HepG2 (cell line): ENCODE measurements around the gene WTAP. TPM values are rescaled to one million over a fixed set of nuclear protein-coding genes. Genes with fewer than 3 reads are reported as not detected.

Experiments used
- CCAR2 ChIP-seq: fragments of 200-400 bp; formaldehyde crosslinking; optimal IDR thresholded peaks from 2 replicates; pipeline ENCODE3; 2018; ENCODE audit warnings: low read depth, mild to moderate bottlenecking, low read length, moderate library complexity
- FOSL2 ChIP-seq: sonication (generic); formaldehyde crosslinking; IDR thresholded peaks from 2 replicates; pipeline ENCODE4 v1.4.0; 2020; ENCODE audit warnings: missing genetic modification reagents
- FOXA1 ChIP-seq, 2 experiments: fragments of 450-650 bp in 1 of 2; sonication (generic) in 1 of 2; formaldehyde crosslinking in 1 of 2; IDR thresholded peaks; 2 replicates each; pipeline versions ENCODE4 v1.4.0 to v1.6.1; 2016 to 2020; ENCODE audit warnings: missing genetic modification reagents in 1 of 2
- FUBP1 ChIP-seq: sonication (generic); formaldehyde crosslinking; IDR thresholded peaks from 2 replicates; pipeline ENCODE4 v1.5.1; 2020; ENCODE audit warnings: missing genetic modification reagents, mild to moderate bottlenecking, borderline replicate concordance
- HOXD1 ChIP-seq: sonication (generic); formaldehyde crosslinking; IDR thresholded peaks from 2 replicates; pipeline ENCODE4 v1.5.0; 2020; ENCODE audit warnings: missing genetic modification reagents
- KDM2A ChIP-seq: sonication (generic); formaldehyde crosslinking; IDR thresholded peaks from 2 replicates; pipeline ENCODE4 v1.4.0; 2020; ENCODE audit warnings: low read depth, missing genetic modification reagents, borderline replicate concordance
- KDM6A ChIP-seq: IDR thresholded peaks from 2 replicates; pipeline ENCODE4 v1.6.1; 2016; ENCODE audit warnings: low read depth
- KLF16 ChIP-seq, 2 experiments: sonication (generic) in 1 of 2; formaldehyde crosslinking in 1 of 2; IDR thresholded peaks; 2 replicates each; pipeline versions ENCODE4 v1.6.1 to v1.8.0; 2016 to 2023; ENCODE audit warnings: missing genetic modification reagents in 2 of 2, missing compliant biosample characterization in 1 of 2
- MAZ ChIP-seq, 2 experiments: sonication (generic) in 1 of 2; formaldehyde crosslinking in 1 of 2; IDR thresholded peaks; 2 replicates each; pipeline versions ENCODE4 v1.5.0 to v1.6.1; 2012 to 2020; ENCODE audit warnings: low read depth in 2 of 2, mild to moderate bottlenecking in 2 of 2, borderline replicate concordance in 1 of 2, improper control_type of control experiment in 1 of 2, low read length in 1 of 2, missing genetic modification reagents in 1 of 2, moderate library complexity in 1 of 2
- NFYC ChIP-seq: IDR thresholded peaks from 2 replicates; pipeline ENCODE4 v1.6.1; 2016; ENCODE audit warnings: missing genetic modification reagents, missing compliant biosample characterization
- NR3C1 ChIP-seq: sonication (generic); formaldehyde crosslinking; IDR thresholded peaks from 2 replicates; pipeline ENCODE4 v1.4.0; 2020; ENCODE audit warnings: missing genetic modification reagents
- PAF1 ChIP-seq: IDR thresholded peaks from 2 replicates; pipeline ENCODE4 v1.6.1; 2016; ENCODE audit warnings: missing genetic modification reagents, missing compliant biosample characterization
- PCBP2 ChIP-seq: fragments of 200-400 bp; formaldehyde crosslinking; optimal IDR thresholded peaks from 2 replicates; pipeline ENCODE3; 2018; ENCODE audit warnings: low read length, low read depth; ENCODE audit not compliant: poor library complexity, severe bottlenecking
- POLR2G ChIP-seq: fragments of 200-400 bp; formaldehyde crosslinking; IDR thresholded peaks from 2 replicates; pipeline ENCODE4 v1.6.1; 2018; ENCODE audit warnings: mild to moderate bottlenecking, low read depth, low read length, moderate library complexity
- REPIN1 ChIP-seq: sonication (generic); formaldehyde crosslinking; IDR thresholded peaks from 2 replicates; pipeline ENCODE4 v1.8.0; 2022; ENCODE audit warnings: missing genetic modification reagents, low read depth, mild to moderate bottlenecking, borderline replicate concordance
- SETDB1 ChIP-seq: sonication (generic); formaldehyde crosslinking; IDR thresholded peaks from 2 replicates; pipeline ENCODE4 v1.5.1; 2020; ENCODE audit warnings: missing genetic modification reagents, mild to moderate bottlenecking, borderline replicate concordance
- SNAPC5 ChIP-seq: sonication (generic); formaldehyde crosslinking; IDR thresholded peaks from 2 replicates; pipeline ENCODE4 v1.8.1; 2023; ENCODE audit warnings: mild to moderate bottlenecking, missing genetic modification reagents, borderline replicate concordance
- SSRP1 ChIP-seq: IDR thresholded peaks from 2 replicates; pipeline ENCODE4 v1.6.1; 2016; ENCODE audit warnings: control low read depth
- YY1 ChIP-seq: IDR thresholded peaks from 2 replicates; pipeline ENCODE4 v1.6.1; 2011; ENCODE audit warnings: low read length, low read depth, moderate library complexity, mild to moderate bottlenecking; ENCODE audit not compliant: insufficient read depth, insufficient replicate concordance
- ZBTB26 ChIP-seq: IDR thresholded peaks from 2 replicates; pipeline ENCODE4 v1.6.1; 2016; ENCODE audit warnings: missing compliant biosample characterization, missing genetic modification reagents, borderline replicate concordance
- ZNF136 ChIP-seq: sonication (generic); formaldehyde crosslinking; IDR thresholded peaks from 2 replicates; pipeline ENCODE4 v1.8.1; 2022; ENCODE audit warnings: low read depth, mild to moderate bottlenecking, moderate library complexity, missing genetic modification reagents
- ZNF263 ChIP-seq: sonication (generic); formaldehyde crosslinking; IDR thresholded peaks from 2 replicates; pipeline ENCODE4 v1.4.0; 2020; ENCODE audit warnings: missing genetic modification reagents
- ZNF274 ChIP-seq: sonication (generic); formaldehyde crosslinking; IDR thresholded peaks from 2 replicates; pipeline ENCODE4 v1.5.1; 2020; ENCODE audit warnings: mild to moderate bottlenecking, missing genetic modification reagents
- ZNF296 ChIP-seq: sonication (generic); formaldehyde crosslinking; conservative IDR thresholded peaks from 2 replicates; pipeline ENCODE4 v1.5.0; 2020; ENCODE audit warnings: mild to moderate bottlenecking, missing genetic modification reagents
- ZNF746 ChIP-seq: sonication (generic); formaldehyde crosslinking; IDR thresholded peaks from 2 replicates; pipeline ENCODE4 v1.8.0; 2022; ENCODE audit warnings: mild to moderate bottlenecking, missing genetic modification reagents
- ZNF768 ChIP-seq: sonication (generic); formaldehyde crosslinking; IDR thresholded peaks from 2 replicates; pipeline ENCODE4 v1.4.0; 2020; ENCODE audit warnings: missing genetic modification reagents
- ZNF891 ChIP-seq: sonication (generic); formaldehyde crosslinking; IDR thresholded peaks from 2 replicates; pipeline ENCODE4 v1.5.0; 2020; ENCODE audit warnings: mild to moderate bottlenecking, missing genetic modification reagents
- polyA plus RNA-seq, 8 experiments: library from polyadenylated mRNA; depleted of rRNA in 3 of 8; stranded (reverse) in 7 of 8; unstranded in 1 of 8; fragments of >200 nt; fragmentation: Illumina TruSeq in 4 of 8; extraction: Trizol in 4 of 8; gene quantifications; 2 replicates each; pipeline versions ENCODE4 v1.2.1 to v1.2.3, GENCODE V29; 2011 to 2016; ENCODE audit warnings: low read depth in 4 of 8, missing spikeins in 1 of 8, mixed read lengths in 1 of 8; ENCODE audit not compliant: insufficient read depth in 1 of 8
- total RNA-seq, 5 experiments: library from RNA; depleted of rRNA; stranded (reverse); fragments of >200 nt; fragmentation: Illumina TruSeq; extraction: Trizol; gene quantifications; 2 replicates each; pipeline ENCODE4 v1.2.3, GENCODE V29; 2016; ENCODE audit warnings: low read depth in 1 of 5

The WTAP gene
- total and polyA plus RNA-seq, 2 of the 13 experiments (the other 11 are each of a cell fraction or from before 2014, with no cell fraction given): 31.6 to 167 TPM

GRCh38 chr6:159693128-159693893, 34.0 kb upstream of the WTAP start, which contains the start of gene SOD2 (continued):
- TF ChIP-seq FUBP1 (CRISPR knock-in tag) (no peak), PAF1 (CRISPR knock-in tag) (no peak), NR3C1 (CRISPR knock-in tag) (no peak), ZNF768 (CRISPR knock-in tag) (peak; percentile 67), KLF16 (CRISPR knock-in tag; IDR thresholded peaks at IDR 0.05) (peak in 1 of 2 experiments; percentile 92; a peak in 2 of 4 replicates), POLR2G (peak; percentile 99), CCAR2 (no peak), HOXD1 (CRISPR knock-in tag) (no peak; the same call in 1 of the 2 replicates), SNAPC5 (no peak), ZNF891 (CRISPR knock-in tag) (peak; percentile 88), ZNF263 (peak; percentile 60), YY1 (peak; percentile 69), PCBP2 (no peak), FOSL2 (CRISPR knock-in tag) (peak; percentile 51; the same call in 1 of the 2 replicates), ZNF274 (peak; percentile 93), MAZ (IDR thresholded peaks at IDR 0.05; ENCODE audit: borderline replicate concordance, low read depth, low read length) (peak; percentile 72; the same call in 1 of the 2 replicates), MAZ (CRISPR knock-in tag; IDR thresholded peaks at IDR 0.05; ENCODE audit: low read depth) (peak; percentile 98), REPIN1 (peak; percentile 77), ZNF296 (CRISPR knock-in tag) (peak; percentile 72; the same call in 1 of the 2 replicates), NFYC (CRISPR knock-in tag) (no peak; the same call in none of the 2 replicates), ZBTB26 (peak; percentile 60; the same call in 1 of the 2 replicates), FOXA1 (IDR thresholded peaks at IDR 0.05) (no peak), FOXA1 (CRISPR knock-in tag; IDR thresholded peaks at IDR 0.05) (peak; percentile 27; the same call in 1 of the 2 replicates), SETDB1 (CRISPR knock-in tag) (no peak), ZNF136 (CRISPR knock-in tag) (peak; percentile 74; the same call in 1 of the 2 replicates), ZNF746 (CRISPR knock-in tag) (peak; percentile 59), KDM6A (CRISPR knock-in tag) (peak; percentile 61), KDM2A (CRISPR knock-in tag) (peak; percentile 97), SSRP1 (no peak)
